ENCODE data around the gene PRRX2. TPM values are rescaled to one million over a fixed set of nuclear protein-coding genes. Genes with fewer than 3 reads are reported as not detected.

The PRRX2 gene
- total and polyA plus RNA-seq, 2 donors = 1.3 to 3.8 TPM

DNA sequence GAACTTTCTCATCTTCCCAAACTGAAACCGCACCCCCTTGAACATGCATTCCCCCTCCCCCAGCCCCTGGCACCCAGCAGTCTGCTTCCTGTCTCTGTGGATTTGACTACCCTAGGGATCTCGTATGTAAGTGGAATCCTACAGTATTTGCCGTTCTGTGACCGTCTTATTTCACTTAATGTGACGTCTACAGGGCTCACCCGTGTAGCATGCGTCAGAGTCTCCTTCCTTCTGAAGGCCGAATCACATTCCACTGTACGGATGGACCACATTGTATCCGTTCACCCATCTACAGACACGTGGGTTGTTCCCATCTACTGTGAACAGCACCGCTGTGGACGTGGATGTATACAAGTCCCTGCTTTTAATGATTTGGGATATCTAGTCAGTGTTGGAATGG, 4.5 kb downstream of the PRRX2 start:
- H3K4me3 ChIP-seq (ENCODE audit: low read length in 2 of 2) = no peak overlapping the region
- H3K36me3 ChIP-seq (ENCODE audit: control insufficient read depth in 2 of 2, insufficient read depth in 2 of 2, low read length in 1 of 2) = no peaks in the 10 kb centered on the region
- no peak for DNase-seq (ENCODE audit: low read depth in 6 of 9, low spot score in 9 of 9)
- no peaks in the 10 kb centered on the region for H3K9me3 ChIP-seq (ENCODE audit: control insufficient read depth in 2 of 2, insufficient read depth in 1 of 2, low read length in 1 of 2)
- peaks cover 31 to 78% of the 10 kb centered on the region in 2 donors for H3K27me3 ChIP-seq (ENCODE audit: control insufficient read depth in 2 of 2, insufficient read depth in 1 of 2, low read length in 1 of 2)
- H3K27ac ChIP-seq (ENCODE audit: low read depth in 1 of 2, low read length in 1 of 2) = no peak overlapping the region
- 94% methylated on average over 13 of the region's 13 CpGs for WGBS
- H3K4me1 ChIP-seq (ENCODE audit: control insufficient read depth in 2 of 2, insufficient read depth in 2 of 2, low read length in 2 of 2) = no peaks in the 10 kb centered on the region

DNA sequence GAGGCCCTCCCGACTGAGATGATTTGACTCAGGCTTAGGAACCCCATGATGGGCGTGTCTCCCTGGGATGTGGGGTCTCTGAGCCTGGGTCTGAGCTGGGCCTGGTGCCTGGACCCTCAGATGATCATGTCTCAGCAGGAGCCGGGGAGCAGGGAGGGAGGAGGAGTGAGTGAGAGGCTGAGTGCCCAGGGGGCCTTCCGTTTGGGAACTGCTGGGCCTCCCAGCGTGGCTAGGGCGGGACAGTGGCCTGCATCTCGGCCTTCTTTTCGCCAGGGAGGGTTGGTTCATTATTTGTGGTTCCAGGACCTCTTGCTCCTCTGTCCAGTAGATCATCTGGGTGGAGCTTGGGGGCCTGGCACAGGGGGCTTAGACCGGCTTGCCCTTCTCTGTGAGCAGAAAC, 5.6 kb downstream of the PRRX2 start:
- Histone ChIP-seq H3K27me3 (ENCODE audit: control insufficient read depth in 2 of 2, insufficient read depth in 1 of 2, low read length in 1 of 2) (peaks cover 20 to 82% of the 10 kb centered on the region in 2 donors), H3K9me3 (ENCODE audit: control insufficient read depth in 2 of 2, insufficient read depth in 1 of 2, low read length in 1 of 2) (no peaks in the 10 kb centered on the region), H3K27ac (ENCODE audit: low read depth in 1 of 2, low read length in 1 of 2) (no peak overlapping the region), H3K4me1 (ENCODE audit: control insufficient read depth in 2 of 2, insufficient read depth in 2 of 2, low read length in 2 of 2) (no peaks in the 10 kb centered on the region), H3K36me3 (ENCODE audit: control insufficient read depth in 2 of 2, insufficient read depth in 2 of 2, low read length in 1 of 2) (no peaks in the 10 kb centered on the region), H3K4me3 (ENCODE audit: low read length in 2 of 2) (no peak overlapping the region)
- DNase-seq (ENCODE audit: low read depth in 6 of 9, low spot score in 9 of 9) = no peak
- WGBS = 94% methylated on average over 9 of the region's 9 CpGs

GRCh38 chr9:129671519-129671918, 6.1 kb downstream of the PRRX2 start:
- Histone ChIP-seq H3K4me1 (ENCODE audit: control insufficient read depth in 2 of 2, insufficient read depth in 2 of 2, low read length in 2 of 2) (no peaks in the 10 kb centered on the region), H3K27ac (ENCODE audit: low read depth in 1 of 2, low read length in 1 of 2) (no peak overlapping the region), H3K4me3 (ENCODE audit: low read length in 2 of 2) (no peak overlapping the region), H3K9me3 (ENCODE audit: control insufficient read depth in 2 of 2, insufficient read depth in 1 of 2, low read length in 1 of 2) (no peaks in the 10 kb centered on the region), H3K27me3 (ENCODE audit: control insufficient read depth in 2 of 2, insufficient read depth in 1 of 2, low read length in 1 of 2) (peaks cover 16 to 82% of the 10 kb centered on the region in 2 donors), H3K36me3 (ENCODE audit: control insufficient read depth in 2 of 2, insufficient read depth in 2 of 2, low read length in 1 of 2) (no peaks in the 10 kb centered on the region)
- 89% methylated on average over 7 of the region's 7 CpGs for WGBS
- DNase-seq (ENCODE audit: low read depth in 6 of 9, low spot score in 9 of 9) = no peak

DNA sequence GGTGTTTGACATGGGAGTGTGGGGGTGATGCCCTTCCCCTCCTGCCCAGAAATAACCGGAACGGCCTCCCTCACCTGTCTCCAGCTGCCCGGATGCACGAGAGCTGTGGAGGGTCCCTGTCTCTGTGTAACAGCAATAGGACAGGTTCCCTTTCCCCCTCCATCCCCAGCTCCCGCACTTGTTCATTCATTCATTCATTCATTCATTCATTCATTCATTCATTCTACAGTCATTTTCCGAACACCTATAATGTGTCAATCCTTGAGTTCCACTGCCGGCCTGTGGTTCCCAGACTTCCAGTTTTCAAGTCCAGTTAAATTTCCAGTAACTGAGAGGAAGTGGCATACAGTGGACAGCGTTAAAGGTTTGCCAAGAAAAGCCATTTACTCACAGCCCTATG, 7.3 kb downstream of the PRRX2 start:
- 92% methylated on average over 8 of the region's 8 CpGs for WGBS
- Histone ChIP-seq H3K4me3 (ENCODE audit: low read length in 2 of 2) (no peak overlapping the region), H3K4me1 (ENCODE audit: control insufficient read depth in 2 of 2, insufficient read depth in 2 of 2, low read length in 2 of 2) (no peaks in the 10 kb centered on the region), H3K9me3 (ENCODE audit: control insufficient read depth in 2 of 2, insufficient read depth in 1 of 2, low read length in 1 of 2) (no peaks in the 10 kb centered on the region), H3K27me3 (ENCODE audit: control insufficient read depth in 2 of 2, insufficient read depth in 1 of 2, low read length in 1 of 2) (peaks cover 7 to 81% of the 10 kb centered on the region in 2 donors), H3K27ac (ENCODE audit: low read depth in 1 of 2, low read length in 1 of 2) (no peak overlapping the region), H3K36me3 (ENCODE audit: control insufficient read depth in 2 of 2, insufficient read depth in 2 of 2, low read length in 1 of 2) (no peaks in the 10 kb centered on the region)
- DNase-seq (ENCODE audit: low read depth in 6 of 9, low spot score in 9 of 9) = no peak

GRCh38 chr9:129673602-129674001, 8.2 kb downstream of the PRRX2 start:
- Histone ChIP-seq H3K4me1 (ENCODE audit: control insufficient read depth in 2 of 2, insufficient read depth in 2 of 2, low read length in 2 of 2) (no peaks in the 10 kb centered on the region), H3K27me3 (ENCODE audit: control insufficient read depth in 2 of 2, insufficient read depth in 1 of 2, low read length in 1 of 2) (peaks cover 0 to 80% of the 10 kb centered on the region in 2 donors), H3K4me3 (ENCODE audit: low read length in 2 of 2) (no peak overlapping the region), H3K27ac (ENCODE audit: low read depth in 1 of 2, low read length in 1 of 2) (no peak overlapping the region), H3K9me3 (ENCODE audit: control insufficient read depth in 2 of 2, insufficient read depth in 1 of 2, low read length in 1 of 2) (no peaks in the 10 kb centered on the region), H3K36me3 (ENCODE audit: control insufficient read depth in 2 of 2, insufficient read depth in 2 of 2, low read length in 1 of 2) (no peaks in the 10 kb centered on the region)
- DNase-seq (ENCODE audit: low read depth in 6 of 9, low spot score in 9 of 9) = no peak
- 80% methylated on average over 12 of the region's 12 CpGs for whole genome bisulfite sequencing

DNA sequence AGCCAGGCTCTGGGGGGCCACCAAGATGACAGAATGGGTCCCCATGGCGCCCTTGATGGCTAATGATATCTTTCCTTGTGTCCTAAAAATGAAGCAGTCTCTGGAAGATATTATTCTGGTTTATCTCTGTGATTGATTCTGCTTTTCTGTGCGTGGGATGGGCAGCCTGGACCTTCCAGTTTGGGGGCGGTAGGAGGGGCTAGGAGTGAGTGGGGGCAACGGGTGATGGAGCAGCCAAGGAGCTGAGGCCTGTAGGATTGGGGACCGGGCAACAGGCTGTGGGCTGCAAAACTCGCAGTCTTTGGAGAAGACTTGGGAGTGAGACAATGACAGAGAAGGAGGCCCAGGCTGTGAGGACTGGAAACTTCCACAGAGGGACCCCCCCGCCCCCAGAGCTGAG, 8.8 kb downstream of the PRRX2 start:
- no peak for DNase-seq (ENCODE audit: low read depth in 6 of 9, low spot score in 9 of 9)
- Histone ChIP-seq H3K27ac (ENCODE audit: low read depth in 1 of 2, low read length in 1 of 2) (no peak overlapping the region), H3K36me3 (ENCODE audit: control insufficient read depth in 2 of 2, insufficient read depth in 2 of 2, low read length in 1 of 2) (no peaks in the 10 kb centered on the region), H3K4me1 (ENCODE audit: control insufficient read depth in 2 of 2, insufficient read depth in 2 of 2, low read length in 2 of 2) (no peaks in the 10 kb centered on the region), H3K27me3 (ENCODE audit: control insufficient read depth in 2 of 2, insufficient read depth in 1 of 2, low read length in 1 of 2) (peaks cover 0 to 81% of the 10 kb centered on the region in 2 donors), H3K9me3 (ENCODE audit: control insufficient read depth in 2 of 2, insufficient read depth in 1 of 2, low read length in 1 of 2) (no peaks in the 10 kb centered on the region), H3K4me3 (ENCODE audit: low read length in 2 of 2) (no peak overlapping the region)
- WGBS = 93% methylated on average over 7 of the region's 7 CpGs

DNA sequence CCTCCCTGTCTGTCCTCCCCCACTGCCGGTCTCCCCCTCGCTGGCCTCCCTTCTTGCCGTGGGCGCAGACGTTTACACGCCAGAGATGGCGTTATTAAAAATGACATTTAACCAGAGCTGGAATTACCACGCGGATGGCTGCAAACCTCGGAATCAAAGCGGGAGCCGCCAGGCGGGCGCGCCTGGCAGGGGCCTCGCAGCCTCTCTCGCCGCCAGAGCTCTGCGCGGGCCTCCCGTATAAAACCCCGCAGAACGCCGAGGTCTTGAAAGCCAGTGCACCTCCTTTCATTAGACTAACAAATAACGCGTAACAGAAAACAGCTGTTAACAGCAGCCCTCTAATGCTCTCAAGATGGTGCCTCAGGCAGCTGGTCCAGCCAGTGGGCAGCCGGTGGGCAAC, 10.2 kb downstream of the PRRX2 start:
- Histone ChIP-seq H3K4me1 (ENCODE audit: control insufficient read depth in 2 of 2, insufficient read depth in 2 of 2, low read length in 2 of 2) (no peaks in the 10 kb centered on the region), H3K36me3 (ENCODE audit: control insufficient read depth in 2 of 2, insufficient read depth in 2 of 2, low read length in 1 of 2) (no peaks in the 10 kb centered on the region), H3K27me3 (ENCODE audit: control insufficient read depth in 2 of 2, insufficient read depth in 1 of 2, low read length in 1 of 2) (peaks cover 0 to 76% of the 10 kb centered on the region in 2 donors), H3K4me3 (ENCODE audit: low read length in 2 of 2) (no peak overlapping the region), H3K27ac (ENCODE audit: low read depth in 1 of 2, low read length in 1 of 2) (no peak overlapping the region), H3K9me3 (ENCODE audit: control insufficient read depth in 2 of 2, insufficient read depth in 1 of 2, low read length in 1 of 2) (no peaks in the 10 kb centered on the region)
- DNase-seq (ENCODE audit: low read depth in 6 of 9, low spot score in 9 of 9) = no peak
- WGBS = 87% methylated on average over 27 of the region's 27 CpGs

DNA sequence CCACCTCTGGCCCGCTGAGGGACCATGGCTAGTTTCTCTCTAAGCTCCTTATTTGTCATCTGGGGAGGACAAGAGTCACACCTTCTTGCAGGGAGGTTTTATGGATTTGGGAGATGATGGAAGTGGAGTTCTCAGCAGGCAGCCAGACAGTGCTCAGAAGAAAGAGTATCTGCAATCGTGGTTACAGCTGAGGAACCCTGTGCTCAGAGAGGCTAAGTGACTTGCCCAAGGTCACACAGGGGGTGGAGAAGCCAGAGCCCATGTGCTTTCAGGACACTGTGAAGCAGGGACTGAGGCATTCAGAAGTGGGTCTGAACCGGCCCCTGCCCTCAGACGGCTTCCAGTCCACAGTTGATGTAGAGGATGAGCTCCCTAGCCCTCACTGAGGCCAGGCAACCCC, 10.8 kb downstream of the PRRX2 start:
- WGBS = 90% methylated on average over 4 of the region's 4 CpGs
- Histone ChIP-seq H3K4me3 (ENCODE audit: low read length in 2 of 2) (no peak overlapping the region), H3K27me3 (ENCODE audit: control insufficient read depth in 2 of 2, insufficient read depth in 1 of 2, low read length in 1 of 2) (peaks cover 0 to 70% of the 10 kb centered on the region in 2 donors), H3K36me3 (ENCODE audit: control insufficient read depth in 2 of 2, insufficient read depth in 2 of 2, low read length in 1 of 2) (no peaks in the 10 kb centered on the region), H3K27ac (ENCODE audit: low read depth in 1 of 2, low read length in 1 of 2) (no peak overlapping the region), H3K4me1 (ENCODE audit: control insufficient read depth in 2 of 2, insufficient read depth in 2 of 2, low read length in 2 of 2) (no peaks in the 10 kb centered on the region), H3K9me3 (ENCODE audit: control insufficient read depth in 2 of 2, insufficient read depth in 1 of 2, low read length in 1 of 2) (no peaks in the 10 kb centered on the region)
- no peak for DNase-seq (ENCODE audit: low read depth in 6 of 9, low spot score in 9 of 9)

DNA sequence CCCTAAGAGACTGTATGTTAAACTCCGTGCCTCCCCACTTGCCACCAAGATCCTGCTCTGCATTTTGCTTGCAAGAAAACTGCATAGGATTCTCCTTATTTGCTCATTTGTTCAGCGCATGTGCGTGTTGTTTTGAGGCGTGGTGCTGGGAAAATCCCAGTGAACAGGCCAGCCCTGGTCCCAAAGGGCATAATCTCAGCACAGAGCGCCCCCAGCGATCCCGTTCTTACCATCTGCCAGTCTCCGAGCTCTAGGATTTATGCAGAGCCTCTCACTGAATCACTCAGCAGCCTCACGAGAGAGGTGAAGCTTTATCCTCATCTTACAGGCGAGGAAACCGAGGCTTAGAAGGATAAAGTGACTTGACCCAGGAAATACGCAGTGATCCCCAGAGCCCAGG, 11.5 kb downstream of the PRRX2 start:
- Histone ChIP-seq H3K4me1 (ENCODE audit: control insufficient read depth in 2 of 2, insufficient read depth in 2 of 2, low read length in 2 of 2) (no peaks in the 10 kb centered on the region), H3K9me3 (ENCODE audit: control insufficient read depth in 2 of 2, insufficient read depth in 1 of 2, low read length in 1 of 2) (no peaks in the 10 kb centered on the region), H3K36me3 (ENCODE audit: control insufficient read depth in 2 of 2, insufficient read depth in 2 of 2, low read length in 1 of 2) (no peaks in the 10 kb centered on the region), H3K4me3 (ENCODE audit: low read length in 2 of 2) (no peak overlapping the region), H3K27me3 (ENCODE audit: control insufficient read depth in 2 of 2, insufficient read depth in 1 of 2, low read length in 1 of 2) (peaks cover 0 to 71% of the 10 kb centered on the region in 2 donors), H3K27ac (ENCODE audit: low read depth in 1 of 2, low read length in 1 of 2) (no peak overlapping the region)
- WGBS = 89% methylated on average over 12 of the region's 12 CpGs
- no peak for DNase-seq (ENCODE audit: low read depth in 6 of 9, low spot score in 9 of 9)

DNA sequence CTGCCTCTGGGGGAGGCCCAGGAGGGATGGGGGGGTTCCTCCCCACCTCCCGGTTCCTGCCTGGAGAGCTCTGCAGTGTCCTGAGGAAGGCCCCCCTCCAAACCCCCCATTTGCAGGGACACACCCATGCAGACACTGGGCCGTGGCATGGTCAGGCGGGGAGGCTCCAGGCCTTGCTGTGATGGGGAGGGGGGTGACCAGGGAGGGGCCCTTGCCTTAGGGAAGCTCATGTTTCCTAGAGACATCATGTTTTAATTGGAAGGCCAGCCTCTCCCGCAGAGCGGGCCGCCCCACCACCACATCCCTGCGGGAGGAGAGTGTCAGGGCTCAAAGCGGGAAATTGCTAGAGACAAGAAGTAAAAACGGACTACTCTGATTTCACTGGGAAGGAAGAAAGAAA, 12.0 kb downstream of the PRRX2 start:
- Histone ChIP-seq H3K4me3 (ENCODE audit: low read length in 2 of 2) (no peak overlapping the region), H3K4me1 (ENCODE audit: control insufficient read depth in 2 of 2, insufficient read depth in 2 of 2, low read length in 2 of 2) (no peaks in the 10 kb centered on the region), H3K9me3 (ENCODE audit: control insufficient read depth in 2 of 2, insufficient read depth in 1 of 2, low read length in 1 of 2) (no peaks in the 10 kb centered on the region), H3K27me3 (ENCODE audit: control insufficient read depth in 2 of 2, insufficient read depth in 1 of 2, low read length in 1 of 2) (peaks cover 0 to 69% of the 10 kb centered on the region in 2 donors), H3K36me3 (ENCODE audit: control insufficient read depth in 2 of 2, insufficient read depth in 2 of 2, low read length in 1 of 2) (no peaks in the 10 kb centered on the region), H3K27ac (ENCODE audit: low read depth in 1 of 2, low read length in 1 of 2) (no peak overlapping the region)
- WGBS = 77% methylated on average over 9 of the region's 9 CpGs
- no peak for DNase-seq (ENCODE audit: low read depth in 6 of 9, low spot score in 9 of 9)
